ENCODE results near the gene ANKRD11.
A peak's percentile ranks its signal among the peaks of the same experiment; 100 is the strongest.
"Not testable (repeated sequence)": the region's sequence is repeated elsewhere in the genome, so short reads cannot be mapped to it uniquely, and the experiment has no call there.

ANKRD11 gene

GRCh38 chr16:89366561-89367537, 123.5 kb downstream of the ANKRD11 start:
- DNase-seq (ENCODE audit: low read depth in 2 of 2): no peak

- no peak for DNase-seq (ENCODE audit: low read depth in 2 of 2)
Observed at GRCh38 chr16:89365996-89366395, 124.4 kb downstream of the ANKRD11 start.

GRCh38 chr16:89365044-89365467, 125.3 kb downstream of the ANKRD11 start:
- no peak for DNase-seq (ENCODE audit: low read depth in 2 of 2)

GRCh38 chr16:89364606-89365005, 125.8 kb downstream of the ANKRD11 start:
- DNase-seq (ENCODE audit: low read depth in 2 of 2): no peak

DNA sequence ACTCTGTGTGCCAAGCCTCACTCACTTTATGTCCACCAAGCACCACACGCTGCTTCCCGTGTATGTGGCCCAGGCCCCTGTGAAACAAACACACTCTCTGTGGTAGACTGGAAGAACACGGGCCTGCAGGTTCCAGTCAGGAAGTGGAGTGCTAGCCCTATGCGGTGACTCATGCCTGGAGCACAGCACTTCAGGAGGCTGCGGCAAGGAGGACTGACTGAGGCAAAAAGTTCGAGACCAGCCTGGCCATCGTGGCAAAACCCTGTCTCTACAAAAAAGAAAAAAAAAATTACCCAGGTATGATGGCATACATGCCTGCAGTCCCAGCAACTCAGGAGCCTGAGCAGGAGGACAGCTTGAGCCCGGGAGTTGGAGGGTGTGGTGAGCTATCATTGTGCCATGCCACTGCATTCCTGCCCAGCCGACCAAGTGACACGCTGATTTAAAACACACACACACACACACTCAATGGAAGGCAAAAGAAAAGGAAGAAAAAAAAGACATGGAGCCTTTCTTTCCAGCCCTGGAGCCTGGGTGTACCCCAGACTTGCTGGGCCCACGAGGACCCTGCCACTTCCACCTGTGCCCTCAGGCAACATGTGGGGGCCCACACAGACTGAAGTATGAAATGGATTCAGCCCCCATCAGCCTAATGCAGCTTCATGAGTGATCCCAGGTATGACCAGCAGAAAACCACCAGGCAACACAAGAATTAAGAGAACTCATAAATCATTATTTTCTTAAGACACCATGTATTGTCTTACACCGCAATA, 126.6 kb downstream of the ANKRD11 start:
- no peak for DNase-seq (ENCODE audit: low read depth in 2 of 2)

- not testable (repeated sequence) for DNase-seq (ENCODE audit: low read depth in 2 of 2)
Observed at GRCh38 chr16:89362540-89363223, 127.7 kb downstream of the ANKRD11 start.

DNA sequence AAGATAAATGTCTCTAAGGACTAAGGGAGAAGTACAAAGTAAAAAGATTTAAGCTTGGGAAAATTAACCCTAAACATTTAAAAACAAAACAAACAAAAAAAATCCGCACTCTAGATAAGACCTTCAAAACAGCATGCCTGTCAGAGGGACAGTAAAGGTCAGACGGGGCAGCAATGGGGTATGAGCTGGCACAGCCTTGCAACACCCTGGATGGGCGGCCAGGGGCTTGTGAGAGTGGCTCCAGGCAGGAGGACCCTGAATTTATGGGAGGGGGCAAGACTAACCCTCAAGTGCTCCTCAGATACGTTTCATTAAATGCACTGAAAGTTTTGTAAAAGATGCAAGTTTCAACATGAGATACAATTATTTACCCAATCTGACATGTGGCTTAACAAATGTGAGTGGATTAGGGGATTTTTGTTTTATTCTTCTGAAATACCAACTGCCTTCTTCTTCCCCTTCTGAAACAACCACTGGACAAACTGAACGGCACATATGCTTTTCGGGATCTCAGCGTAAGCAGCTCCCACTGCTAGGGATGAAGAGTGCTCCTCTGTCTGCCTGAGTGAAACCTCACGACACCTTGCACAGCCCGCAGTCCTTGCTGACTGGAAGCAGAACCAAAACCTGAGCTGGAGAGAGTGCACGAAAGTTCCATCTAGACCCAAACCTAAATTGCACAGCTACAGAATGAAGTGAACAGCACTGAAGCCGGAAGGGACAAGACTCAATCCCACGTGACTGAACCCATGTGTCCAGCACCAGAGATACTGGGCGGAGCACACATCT, 128.4 kb downstream of the ANKRD11 start:
- DNase-seq (ENCODE audit: low read depth in 2 of 2): no peak

- DNase-seq (ENCODE audit: low read depth in 2 of 2): peak; percentile 43 to 53
Observed at GRCh38 chr16:89360760-89361435, 129.5 kb downstream of the ANKRD11 start.

DNA sequence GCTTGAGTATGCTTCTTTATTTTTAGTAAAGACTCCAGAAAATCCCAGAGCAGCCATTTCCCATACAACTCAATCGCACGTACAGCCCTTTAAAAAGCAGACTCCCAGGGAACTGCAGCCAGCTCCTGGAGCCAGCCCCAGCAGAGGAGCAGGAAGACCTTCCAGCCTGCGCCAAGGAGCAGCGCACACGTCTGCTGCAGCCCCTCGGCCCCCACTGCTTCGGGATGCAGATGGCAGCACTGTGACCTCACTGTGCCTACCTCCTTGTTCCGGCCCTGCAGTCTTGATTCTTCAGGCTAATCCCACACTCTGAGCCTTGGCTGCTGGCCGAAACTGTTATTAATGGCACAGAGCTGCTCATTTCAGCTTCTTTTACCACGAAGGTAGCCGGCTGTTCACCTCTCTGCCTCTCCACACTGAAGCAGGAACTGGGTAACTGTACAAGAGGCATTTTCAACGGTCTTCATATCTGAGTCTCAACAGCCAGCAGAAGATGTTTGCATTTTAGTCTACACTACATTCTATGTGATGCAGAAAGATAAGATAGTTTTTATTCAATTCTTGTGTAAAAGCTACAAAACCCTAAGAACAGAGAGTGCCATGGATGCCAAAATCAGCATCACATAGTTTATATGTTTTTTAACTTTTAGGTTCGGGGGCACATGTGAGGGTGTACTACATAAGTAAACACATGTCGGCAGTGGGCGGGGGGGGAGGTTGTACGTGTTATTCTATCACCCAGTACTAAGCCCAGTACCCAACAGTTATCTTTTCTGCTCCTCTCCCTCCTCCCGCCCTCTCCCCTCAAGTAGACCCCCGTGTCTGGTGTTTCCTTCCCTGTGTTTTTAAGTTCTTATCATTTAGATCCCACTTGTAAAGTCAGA, 130.9 kb downstream of the ANKRD11 start:
- no peak for DNase-seq (ENCODE audit: low read depth in 2 of 2)

DNA sequence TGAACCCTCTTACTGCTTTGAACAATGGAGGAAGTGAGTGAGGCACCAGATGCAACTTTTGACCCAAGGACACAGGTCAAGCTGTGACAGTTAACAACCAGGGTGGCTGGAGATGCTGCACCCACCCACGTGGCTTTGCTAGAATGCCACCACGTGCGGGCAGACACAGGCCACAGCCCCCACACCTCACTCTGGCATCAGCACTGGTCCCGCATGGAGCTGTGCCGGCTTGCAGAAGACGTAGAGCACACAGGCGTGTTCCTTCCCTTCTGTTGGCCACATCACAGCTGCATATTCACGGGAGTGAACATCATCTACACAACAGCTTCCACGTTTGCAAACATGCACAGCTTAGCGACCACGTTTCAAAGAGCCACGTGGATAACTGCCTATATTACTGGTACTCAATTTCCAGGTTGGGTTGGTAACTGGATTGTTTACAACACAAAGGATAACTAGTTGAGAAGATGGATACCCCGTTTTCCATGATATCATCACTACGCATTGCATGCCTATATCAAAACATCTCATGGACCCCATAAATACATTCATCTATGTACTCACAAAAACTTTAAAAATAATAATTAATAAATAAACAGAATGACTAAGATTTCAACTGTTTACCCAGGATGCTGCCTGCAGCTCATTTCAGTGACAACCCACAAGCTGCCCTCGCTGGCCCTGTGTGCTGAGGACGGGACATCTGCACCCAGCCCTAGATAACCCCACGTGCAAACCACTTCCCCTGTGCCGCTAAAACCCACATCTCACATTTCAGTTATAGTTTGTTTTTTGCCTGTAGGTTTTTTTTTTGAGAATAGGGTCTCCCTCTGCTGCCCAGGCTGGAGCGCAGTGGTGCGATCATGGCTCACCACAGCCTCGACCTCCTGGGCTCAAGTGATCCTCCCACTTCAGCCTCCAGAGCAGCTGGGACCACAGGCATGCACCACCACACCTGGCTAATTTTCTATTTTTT, 132.0 kb downstream of the ANKRD11 start:
- DNase-seq (ENCODE audit: low read depth in 2 of 2): no peak

GRCh38 chr16:89357055-89357816, 133.1 kb downstream of the ANKRD11 start:
- peak in 1 of 2 donors; percentile 47 for DNase-seq (ENCODE audit: low read depth in 2 of 2)

- no peak for DNase-seq (ENCODE audit: low read depth in 2 of 2)
Observed at GRCh38 chr16:89355686-89356085, 134.7 kb downstream of the ANKRD11 start.

GRCh38 chr16:89355007-89355406, 135.4 kb downstream of the ANKRD11 start:
- no peak for DNase-seq (ENCODE audit: low read depth in 2 of 2)

DNA sequence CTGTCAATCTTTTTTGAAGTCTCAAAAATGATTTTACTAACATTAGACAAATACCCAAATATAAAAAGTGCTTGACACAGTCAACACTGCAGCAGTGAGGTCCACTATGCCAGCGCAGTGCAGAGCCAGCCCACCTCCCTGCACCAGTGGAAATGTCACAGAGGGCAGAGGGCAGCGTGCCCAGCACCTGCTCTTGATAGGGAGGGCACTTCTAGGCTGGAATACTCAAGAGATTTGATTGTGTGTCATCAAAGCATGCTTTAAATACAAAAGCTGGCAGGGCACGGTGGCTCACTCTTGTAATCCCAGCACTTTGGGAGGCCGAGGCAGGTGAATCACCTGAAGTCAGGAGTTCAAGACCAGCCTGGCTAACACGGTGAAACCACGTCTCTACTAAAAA, 136.0 kb downstream of the ANKRD11 start:
- DNase-seq (ENCODE audit: low read depth in 2 of 2): no peak

DNA sequence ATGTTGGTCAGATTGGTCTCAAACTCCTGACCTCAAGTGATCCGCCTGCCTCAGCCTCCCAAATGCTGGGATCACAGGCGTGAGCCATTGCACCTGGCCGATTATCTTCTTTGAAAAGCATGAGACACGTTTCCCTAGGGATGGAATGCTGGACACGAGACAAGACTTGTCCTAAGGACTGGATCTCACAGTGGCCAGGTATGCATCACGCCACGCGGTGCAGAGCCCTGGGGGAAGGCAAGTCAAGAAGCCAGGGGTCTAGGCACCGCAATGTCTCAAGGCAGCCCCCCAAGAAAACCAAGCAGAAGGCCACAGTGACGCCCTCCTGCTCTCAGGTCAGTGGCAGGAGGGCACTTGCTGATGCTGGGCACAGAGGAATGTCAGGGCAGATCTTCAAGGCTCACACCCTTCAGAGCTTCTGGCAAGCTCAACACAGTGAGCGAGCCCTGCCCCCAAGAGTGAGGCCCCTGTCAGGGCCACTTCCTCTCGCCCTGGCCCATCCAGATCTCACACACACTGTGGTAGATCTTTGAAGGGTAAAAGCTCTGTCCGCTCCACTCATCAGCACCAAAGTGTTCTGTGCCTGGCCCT, 138.2 kb downstream of the ANKRD11 start:
- no peak for DNase-seq (ENCODE audit: low read depth in 2 of 2)

GRCh38 chr16:89351645-89352044, 138.7 kb downstream of the ANKRD11 start:
- DNase-seq (ENCODE audit: low read depth in 2 of 2): no peak

DNA sequence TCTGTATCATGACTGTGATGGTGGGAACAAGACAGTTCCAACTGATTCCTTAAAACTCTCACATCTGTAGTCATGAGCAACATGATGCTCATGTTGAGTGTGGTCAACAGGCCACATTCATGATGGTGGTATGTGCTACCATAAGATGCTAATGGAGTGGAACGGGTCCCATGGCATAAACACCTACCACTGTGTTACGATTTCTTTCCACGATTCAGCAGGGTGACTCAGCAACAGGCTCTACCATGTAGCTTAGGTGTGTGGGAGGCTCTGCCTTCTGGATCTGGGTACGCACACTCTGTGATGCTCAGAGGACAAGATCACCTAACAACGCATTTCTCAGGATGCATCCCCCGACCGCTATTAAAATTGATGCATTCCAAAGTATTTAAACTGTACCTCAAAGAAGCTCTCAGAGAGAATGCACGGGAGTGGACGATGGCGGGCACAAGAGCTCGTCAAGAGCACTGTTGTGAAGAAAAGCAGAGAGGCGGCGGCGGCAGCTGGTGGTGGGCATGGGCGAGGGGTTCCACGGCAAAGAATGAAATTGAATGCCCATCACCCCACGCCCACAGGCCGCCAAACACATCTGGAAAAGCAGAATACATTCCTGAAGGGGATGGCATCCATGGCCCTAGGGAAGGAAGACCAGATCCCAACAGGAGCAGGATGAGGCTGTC, 139.5 kb downstream of the ANKRD11 start:
- DNase-seq (ENCODE audit: low read depth in 2 of 2): peak in 1 of 2 donors; percentile 44

All from activated CD8-positive, alpha-beta memory T cell treated with anti-CD3 and anti-CD28 coated beads for 4 hours (primary cell).